GM21447 (cell line): ENCODE results near the gene HDHD5.

Source experiments
- ATAC-seq: cut with Tn5 transposase; IDR thresholded peaks from one replicate; pipeline ENCODE4 v1.9.1; 2021; ENCODE audit not compliant: unreplicated experiment

The HDHD5 gene

DNA sequence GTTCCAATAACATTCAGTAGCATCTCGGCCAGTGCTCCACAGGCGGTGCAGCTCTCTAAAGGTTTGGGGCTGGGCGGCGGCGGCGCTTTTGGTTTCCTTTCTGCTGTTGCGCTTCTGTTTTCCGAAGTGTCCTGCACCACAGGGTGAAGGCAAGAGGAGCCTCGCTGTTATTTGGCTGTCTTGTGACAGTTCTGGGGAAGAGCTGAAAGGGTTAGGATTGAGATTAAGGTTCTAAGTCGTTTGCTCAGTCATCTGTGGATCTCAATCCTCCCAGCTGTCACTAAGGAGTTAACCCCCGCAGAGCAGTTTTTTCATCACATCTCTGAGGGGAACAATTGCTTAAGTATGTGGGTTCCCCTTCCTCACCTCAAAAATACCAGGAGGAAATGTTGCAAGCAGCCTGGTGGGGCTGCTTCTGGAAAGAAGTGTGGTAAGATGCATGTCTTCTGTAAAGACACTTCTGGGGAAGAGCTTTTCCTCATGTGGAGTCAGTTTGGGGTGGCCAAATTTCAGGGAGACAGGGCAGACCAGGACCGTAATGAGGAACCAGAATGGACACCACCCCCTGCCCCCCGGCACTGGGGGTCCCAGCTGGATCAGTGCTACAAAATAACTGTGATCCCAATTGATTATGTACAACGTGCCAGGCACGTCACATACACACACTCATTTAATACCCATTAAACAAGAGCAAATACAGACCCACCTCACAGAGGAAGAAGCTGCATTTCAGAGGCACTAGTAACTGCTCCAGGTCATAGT, 52.1 kb downstream of the HDHD5 start:
- peak; percentile 61 for ATAC-seq

- ATAC-seq = peak; percentile 53
Observed at GRCh38 chr22:17106161-17106784, 52.8 kb downstream of the HDHD5 start.

GRCh38 chr22:17105143-17106129, 53.6 kb downstream of the HDHD5 start:
- ATAC-seq = no peak

- no peak for ATAC-seq
Observed at GRCh38 chr22:17104336-17104935, 54.6 kb downstream of the HDHD5 start.

DNA sequence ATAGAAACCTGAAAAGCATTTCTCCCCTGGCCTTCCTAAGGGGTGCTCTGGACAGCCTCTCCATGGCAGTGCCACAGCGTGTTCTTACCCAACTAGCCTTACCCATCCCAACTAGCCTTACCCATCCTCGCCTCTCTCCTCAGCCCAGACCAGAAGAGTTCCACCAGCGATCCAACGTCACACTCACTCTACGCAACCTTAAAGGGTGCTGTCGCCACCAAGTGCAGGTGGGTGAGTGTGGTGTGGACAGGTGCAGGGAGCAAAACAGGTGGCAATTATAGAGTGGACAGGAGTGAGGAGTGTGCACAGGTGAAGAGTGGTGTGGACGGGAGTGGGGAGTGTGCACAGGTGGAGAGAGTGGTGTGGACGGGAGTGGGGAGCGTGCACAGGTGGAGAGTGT, 55.7 kb downstream of the HDHD5 start:
- ATAC-seq = no peak

DNA sequence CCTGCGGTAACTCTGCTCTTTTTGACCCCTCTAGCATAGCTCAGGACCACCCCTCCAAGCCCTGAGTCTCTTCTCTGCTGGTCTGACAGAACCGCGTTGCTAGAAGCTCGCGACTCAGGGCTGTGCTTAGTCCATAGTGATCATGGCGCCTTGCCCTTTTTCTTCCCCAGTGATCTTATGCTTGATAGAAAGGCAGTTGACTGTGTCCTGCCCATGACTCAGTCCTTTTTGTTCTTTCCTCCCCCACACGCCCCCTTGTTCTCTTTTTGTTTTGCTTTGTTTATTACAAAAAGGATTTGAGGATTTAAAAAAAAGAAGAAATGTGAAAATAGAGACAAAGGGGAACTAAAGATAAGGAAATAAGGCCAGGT, 56.8 kb downstream of the HDHD5 start:
- no peak for ATAC-seq

DNA sequence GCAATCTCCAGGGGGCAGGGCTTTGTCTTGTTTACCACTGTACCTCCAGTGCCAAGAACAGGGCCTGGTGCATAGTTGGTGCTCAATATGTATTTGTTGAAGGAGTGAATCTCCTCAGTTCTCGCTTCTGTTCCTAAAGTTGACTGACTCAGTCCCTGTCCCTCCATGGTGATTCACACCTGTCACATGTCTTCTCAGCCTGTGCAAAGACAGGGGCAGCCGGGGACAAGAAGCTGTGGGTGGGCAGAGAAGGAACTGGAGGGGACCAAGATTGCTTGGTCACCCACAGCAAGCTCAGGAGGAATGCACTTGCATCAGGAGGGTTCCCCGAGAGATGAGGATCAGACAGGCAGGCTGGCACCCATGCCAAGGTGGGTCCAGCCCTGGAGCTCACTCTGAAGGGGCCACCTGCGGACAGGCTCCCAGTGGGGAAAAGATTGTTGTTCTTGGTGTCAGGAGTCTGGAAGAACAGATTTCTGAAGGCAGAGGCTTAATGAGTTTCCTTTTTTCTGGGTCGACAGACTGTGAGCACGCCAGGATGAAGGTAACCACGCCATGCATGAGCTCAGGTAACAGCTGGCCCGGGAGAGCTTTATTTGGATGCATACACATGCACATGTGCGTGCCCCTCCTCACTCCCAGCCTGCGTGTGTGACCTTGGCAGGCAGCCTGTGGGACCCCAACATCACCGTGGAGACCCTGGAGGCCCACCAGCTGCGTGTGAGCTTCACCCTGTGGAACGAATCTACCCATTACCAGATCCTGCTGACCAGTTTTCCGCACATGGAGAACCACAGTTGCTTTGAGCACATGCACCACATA, 57.4 kb downstream of the HDHD5 start:
- no peak for ATAC-seq

DNA sequence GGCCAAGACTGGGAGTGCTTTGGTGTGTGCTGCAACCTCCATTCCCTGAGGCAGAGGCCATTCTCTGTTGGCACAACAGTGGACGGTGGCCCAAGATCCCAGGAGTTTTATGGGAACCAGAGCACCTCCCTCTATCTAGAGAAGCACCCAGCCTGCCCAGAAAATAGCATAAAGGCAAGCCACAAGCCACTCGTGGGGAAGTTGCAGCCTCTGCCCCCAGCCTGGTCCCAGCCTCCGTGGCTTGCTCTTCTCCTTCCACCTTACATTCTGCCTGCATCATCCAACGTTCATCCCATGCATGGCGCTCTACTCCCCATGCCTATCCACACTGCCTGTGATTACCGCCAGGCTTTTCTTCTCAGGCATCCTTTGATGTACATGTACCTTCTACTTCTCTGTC, 58.5 kb downstream of the HDHD5 start:
- no peak for ATAC-seq

GRCh38 chr22:17098379-17098819, 60.7 kb downstream of the HDHD5 start:
- ATAC-seq = no peak

- ATAC-seq = no peak
Observed at GRCh38 chr22:17097701-17098100, 61.4 kb downstream of the HDHD5 start.

DNA sequence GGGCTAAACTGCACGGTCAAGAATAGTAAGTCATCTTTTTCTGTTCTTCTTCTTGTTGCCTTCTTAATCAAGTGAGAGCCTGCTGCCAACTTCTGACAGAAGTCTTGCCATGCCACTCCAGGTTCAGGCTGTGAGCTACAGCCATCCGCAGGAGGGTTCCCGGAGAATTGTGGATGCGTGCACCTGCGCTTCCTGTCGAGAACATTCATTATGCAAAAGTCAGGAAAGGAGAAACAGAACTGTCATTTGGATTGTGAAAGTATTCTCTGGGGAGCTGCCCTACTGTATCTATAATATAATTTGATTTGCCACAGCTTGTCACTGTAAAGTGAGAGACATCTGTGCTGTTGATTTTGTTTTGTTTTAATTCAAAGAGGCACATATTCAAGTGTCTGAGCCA, 62.0 kb downstream of the HDHD5 start:
- ATAC-seq = no peak

DNA sequence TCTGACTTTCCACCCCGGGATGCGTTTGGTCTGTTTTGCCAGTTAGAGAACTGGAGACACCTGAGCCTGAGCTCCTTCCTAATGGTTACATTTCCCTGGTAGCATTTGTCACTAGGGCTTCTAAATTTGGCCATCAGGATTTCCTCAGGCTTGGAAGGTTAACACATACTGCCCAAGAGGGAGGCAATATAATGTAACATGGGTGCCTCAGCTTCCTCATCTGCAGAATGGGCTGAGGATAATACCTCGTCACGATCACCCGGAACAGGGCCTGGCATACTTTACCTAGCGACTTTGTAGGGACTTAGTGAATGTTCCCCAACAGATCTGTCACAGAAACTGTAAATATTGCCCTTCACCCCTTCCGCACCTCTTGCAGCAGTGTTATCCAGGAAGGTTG, 63.0 kb downstream of the HDHD5 start:
- no peak for ATAC-seq

- ATAC-seq = no peak
Observed at GRCh38 chr22:17095538-17095937, 63.5 kb downstream of the HDHD5 start.

DNA sequence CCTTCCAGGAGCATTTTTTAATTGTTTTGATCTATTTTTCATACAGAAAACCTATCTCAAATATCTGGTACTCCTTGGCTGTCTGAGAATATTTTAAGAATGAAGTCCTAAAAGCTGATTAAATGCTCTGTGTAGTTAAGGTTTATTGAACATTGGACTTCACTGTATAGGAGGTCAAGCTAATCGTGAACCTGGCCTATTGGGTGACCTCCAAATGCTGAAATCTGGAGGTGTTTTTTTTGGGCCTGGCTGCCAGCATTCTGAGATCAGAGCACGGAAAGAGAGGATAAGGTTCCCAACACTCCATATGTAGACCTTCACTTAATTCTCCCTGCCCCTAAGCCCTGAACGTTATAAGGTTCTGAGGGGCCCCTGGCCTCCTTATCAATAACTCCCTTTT, 66.0 kb downstream of the HDHD5 start:
- ATAC-seq = no peak

- ATAC-seq = no peak
Observed at GRCh38 chr22:17091851-17092250, 67.2 kb downstream of the HDHD5 start.

- no peak for ATAC-seq
Observed at GRCh38 chr22:17090550-17090949, 68.5 kb downstream of the HDHD5 start.
